B cell (primary cell): ENCODE results near the gene YEATS2. TPM values are rescaled to one million over a fixed set of nuclear protein-coding genes. Genes with fewer than 3 reads are reported as not detected.
A peak's percentile ranks its signal among the peaks of the same experiment; 100 is the strongest.

Source experiments
- ATAC-seq: fragments of 200-7000 bp; cut with Tn5 transposase; one replicate; pipeline ENCODE4 v1.10.0; 2021; ENCODE audit warnings: low read depth, mild to moderate bottlenecking, moderate number of reproducible peaks, moderate library complexity
- CTCF ChIA-PET: fragments of 350-600 bp; sonication (Branson Sonifier 250); formaldehyde crosslinking; loops from one replicate; lab custom pipeline; 2021; ENCODE audit warnings: antibody characterized with exemption, inconsistent platforms; lab: Charles Lee
- POLR2A ChIA-PET: fragments of 350-600 bp; sonication (Branson Sonifier 250); formaldehyde crosslinking; loops from one replicate; lab custom pipeline; 2021; ENCODE audit warnings: antibody characterized with exemption; lab: Charles Lee
- DNase-seq: peaks from one replicate; pipeline ENCODE4 v3.0.0; 2013
- H2AFZ ChIP-seq: 2 replicates; pipeline ENCODE4 v1.6.1; 2012; ENCODE audit warnings: mild to moderate bottlenecking, low read depth, low read length; ENCODE audit not compliant: insufficient read depth, poor library complexity, severe bottlenecking
- H3K27ac ChIP-seq, 2 donors: 1 replicate in 1 of 2; 2 replicates in 1 of 2; pipeline ENCODE4 v1.5.1; 2012 to 2013; ENCODE audit warnings: low read length in 2 of 2, mild to moderate bottlenecking in 2 of 2, moderate library complexity in 1 of 2
- H3K27me3 ChIP-seq, 4 experiments: fragments of 200-600 bp in 1 of 4; sonication (generic) in 1 of 4; replicated peaks in 1 of 4; 1 replicate in 2 of 4; 2 replicates in 2 of 4; pipeline versions ENCODE4 v1.6.1 to v1.7.0; 2013 to 2016; ENCODE audit warnings: low read length in 3 of 4, mild to moderate bottlenecking in 2 of 4, mixed read lengths in 1 of 4, moderate library complexity in 1 of 4; ENCODE audit not compliant: insufficient read depth in 4 of 4, control insufficient read depth in 3 of 4; ENCODE audit errors: control extremely low read depth in 1 of 4
- H3K36me3 ChIP-seq, 2 experiments: replicated peaks in 1 of 2; 1 replicate in 1 of 2; 2 replicates in 1 of 2; pipeline versions ENCODE4 v1.6.1 to v1.7.1; 2013; ENCODE audit warnings: low read length in 1 of 2; ENCODE audit not compliant: insufficient read depth in 2 of 2, control insufficient read depth in 1 of 2; ENCODE audit errors: control extremely low read depth in 1 of 2, extremely low read depth in 1 of 2
- H3K4me1 ChIP-seq, 2 donors: fragments of 200-600 bp in 1 of 2; sonication (generic) in 1 of 2; 1 replicate in 1 of 2; 2 replicates in 1 of 2; pipeline versions ENCODE4 v1.5.1 to v1.6.1; 2013 to 2017; ENCODE audit warnings: low read length in 2 of 2; ENCODE audit not compliant: control insufficient read depth in 2 of 2, insufficient read depth in 2 of 2
- H3K4me2 ChIP-seq: replicated peaks from 2 replicates; pipeline ENCODE3; 2012; ENCODE audit warnings: mild to moderate bottlenecking, low read depth, low read length; ENCODE audit not compliant: poor library complexity, severe bottlenecking
- H3K4me3 ChIP-seq, 5 experiments: fragments of 200-600 bp in 1 of 5; sonication (generic) in 1 of 5; 1 replicate in 3 of 5; 2 replicates in 2 of 5; pipeline versions ENCODE4 v1.5.1 to v1.7.0; 2011 to 2016; ENCODE audit warnings: low read length in 4 of 5, mild to moderate bottlenecking in 4 of 5, low read depth in 2 of 5, control low read depth in 1 of 5, moderate library complexity in 1 of 5; ENCODE audit not compliant: insufficient read depth in 1 of 5; ENCODE audit errors: control extremely low read depth in 1 of 5, extremely low read depth in 1 of 5
- H3K79me2 ChIP-seq: fragments of 200-600 bp; sonication (generic); one replicate; pipeline ENCODE4 v1.6.0; 2016; ENCODE audit warnings: low read length; ENCODE audit not compliant: control insufficient read depth, insufficient read depth
- H3K9ac ChIP-seq: fragments of 200-600 bp; sonication (generic); 2 replicates; pipeline ENCODE4 v1.6.1; 2017; ENCODE audit warnings: mild to moderate bottlenecking, low read length, moderate library complexity
- H3K9me3 ChIP-seq, 3 donors: one replicate each; pipeline versions ENCODE4 v1.6.1 to v1.7.1; 2013; ENCODE audit warnings: low read length in 2 of 3; ENCODE audit not compliant: control insufficient read depth in 2 of 3, insufficient read depth in 1 of 3; ENCODE audit errors: control extremely low read depth in 1 of 3
- H4K20me1 ChIP-seq: 2 replicates; pipeline ENCODE4 v1.6.0; 2012; ENCODE audit warnings: mild to moderate bottlenecking, low read length; ENCODE audit not compliant: insufficient read depth, control insufficient read depth, poor library complexity, severe bottlenecking
- H3K27ac Mint-ChIP-seq: one replicate; pipeline ENCODE4 v1.8.0; 2021; ENCODE audit warnings: mixed read lengths
- H3K27me3 Mint-ChIP-seq: one replicate; pipeline ENCODE4 v1.8.0; 2021; ENCODE audit warnings: mixed read lengths
- H3K4me1 Mint-ChIP-seq: one replicate; pipeline ENCODE4 v1.8.0; 2021; ENCODE audit warnings: mixed read lengths
- H3K4me3 Mint-ChIP-seq: one replicate; pipeline ENCODE4 v1.8.0; 2021; ENCODE audit warnings: mixed read lengths
- H3K9me3 Mint-ChIP-seq: one replicate; pipeline ENCODE4 v1.8.0; 2022; ENCODE audit warnings: mixed read lengths; ENCODE audit not compliant: insufficient read depth
- EZH2 ChIP-seq: IDR thresholded peaks from 2 replicates; pipeline ENCODE4 v1.6.1; 2012; ENCODE audit warnings: borderline replicate concordance, low read depth, mild to moderate bottlenecking, moderate library complexity, low read length; ENCODE audit not compliant: insufficient read depth, poor library complexity, severe bottlenecking
- WGBS: methylation state at CpG from one replicate; pipeline ENCODE4 v1.1.5; 2013; ENCODE audit warnings: missing lambda C conversion rate; ENCODE audit not compliant: insufficient coverage; 5-methylcytosine and 5-hydroxymethylcytosine counted together
- intact Hi-C: fragments of 100-400 bp; cut with micrococcal nuclease; formaldehyde crosslinking; loops from one replicate; pipeline ENCODE4 v1.10.0; 2022
- polyA plus RNA-seq: library from polyadenylated mRNA; depleted of rRNA; stranded (reverse); fragments of >200 nt; gene quantifications from 2 replicates; pipeline ENCODE4 v1.2.3, GENCODE V29; 2012
- total RNA-seq, 2 donors: library from RNA; stranded (reverse); fragments of 120-200 nt in 1 of 2; gene quantifications; 1 replicate in 1 of 2; 2 replicates in 1 of 2; pipeline versions ENCODE4 v1.2.3 to v1.2.4, GENCODE V29; 2013 to 2022
- TF ChIP-seq, protein P1 (sequence below): fragments of 200-600 bp; IDR thresholded peaks from one replicate; pipeline ENCODE4 v1.8.0; 2022; ENCODE audit warnings: antibody characterized with exemption, mild to moderate bottlenecking

YEATS2 gene
- total and polyA plus RNA-seq, 2 donors (not counting 1 experiment from before 2014, with no cell fraction given) = 21.8 to 26.7 TPM

DNA sequence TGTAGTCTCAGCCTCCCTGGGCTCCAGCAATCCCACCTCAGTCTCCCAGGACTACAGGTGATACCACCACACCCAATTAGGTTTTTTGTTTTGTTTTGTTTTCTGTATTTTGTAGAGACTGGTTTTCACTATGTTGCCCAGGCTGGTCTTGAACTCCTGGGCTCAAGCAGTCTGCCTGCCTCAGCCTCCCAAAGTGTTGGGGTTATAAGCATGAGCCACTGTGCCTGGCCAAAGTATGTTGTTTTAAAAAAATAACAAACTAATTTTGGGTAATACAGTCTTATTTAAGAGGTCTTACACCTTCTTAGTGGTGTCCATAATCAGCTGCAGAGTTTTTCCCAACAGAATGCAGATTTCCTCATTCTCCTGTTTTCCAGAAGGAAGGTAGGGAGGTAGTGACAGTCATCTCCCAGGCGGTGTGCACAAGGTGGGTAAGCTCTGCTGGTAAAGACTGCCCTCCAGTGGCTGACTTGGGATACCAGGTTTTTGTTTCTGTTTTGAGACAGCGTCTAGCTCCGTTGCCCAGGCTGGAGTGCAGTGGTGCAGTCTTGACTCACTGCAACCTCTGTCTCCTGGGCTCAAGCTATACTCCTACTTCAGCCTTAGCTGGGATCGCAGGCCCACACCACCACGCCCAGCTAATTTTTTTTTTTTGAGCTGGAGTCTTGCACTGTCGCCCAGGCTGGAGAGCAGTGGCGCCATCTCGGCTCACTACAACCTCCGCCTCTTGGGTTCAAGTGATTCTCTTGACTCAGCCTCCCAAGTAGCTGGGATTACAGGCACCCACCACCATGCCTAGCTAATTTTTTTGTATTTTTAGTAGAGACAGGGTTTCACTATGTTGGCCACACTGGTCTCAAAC, 69.4 kb downstream of the YEATS2 start:
- peaks cover 9% of the 10 kb centered on the region in 2 donors for H3K4me1 ChIP-seq
- no peak overlapping the region for H2AFZ ChIP-seq
- H3K4me3 Mint-ChIP-seq = no peak overlapping the region
- 72% methylated on average over 8 of the region's 9 CpGs for WGBS
- peaks cover 0 to 18% of the 10 kb centered on the region in 2 experiments for H3K36me3 ChIP-seq
- H3K27me3 Mint-ChIP-seq = no peaks in the 10 kb centered on the region
- no peak overlapping the region for H3K4me3 ChIP-seq
- DNase-seq = peak; percentile 78
- no peaks in the 10 kb centered on the region for H3K79me2 ChIP-seq
- H3K4me2 ChIP-seq = no peak overlapping the region
- ChIA-PET CTCF (interaction anchor here (0.6 to 4.5 kb wide), 41 partner anchors 9 to 644 kb away, joined by 3 to 75 read pairs (median 4); partner anchors contain the start of gene KLHL24), POLR2A (no interaction called here)
- no peak overlapping the region for H3K27ac Mint-ChIP-seq
- peaks cover 4% of the 10 kb centered on the region for H4K20me1 ChIP-seq
- H3K27ac ChIP-seq = no peak overlapping the region
- H3K4me1 Mint-ChIP-seq = peaks cover 11% of the 10 kb centered on the region
- intact Hi-C loops = loop anchor here (1.0 to 5.0 kb wide), 4 partner anchors 215 to 385 kb away; no protein-coding TSS in a partner anchor
- ATAC-seq = peak; percentile 79
- no peaks in the 10 kb centered on the region for H3K9me3 Mint-ChIP-seq
- TF ChIP-seq, protein P1, sequence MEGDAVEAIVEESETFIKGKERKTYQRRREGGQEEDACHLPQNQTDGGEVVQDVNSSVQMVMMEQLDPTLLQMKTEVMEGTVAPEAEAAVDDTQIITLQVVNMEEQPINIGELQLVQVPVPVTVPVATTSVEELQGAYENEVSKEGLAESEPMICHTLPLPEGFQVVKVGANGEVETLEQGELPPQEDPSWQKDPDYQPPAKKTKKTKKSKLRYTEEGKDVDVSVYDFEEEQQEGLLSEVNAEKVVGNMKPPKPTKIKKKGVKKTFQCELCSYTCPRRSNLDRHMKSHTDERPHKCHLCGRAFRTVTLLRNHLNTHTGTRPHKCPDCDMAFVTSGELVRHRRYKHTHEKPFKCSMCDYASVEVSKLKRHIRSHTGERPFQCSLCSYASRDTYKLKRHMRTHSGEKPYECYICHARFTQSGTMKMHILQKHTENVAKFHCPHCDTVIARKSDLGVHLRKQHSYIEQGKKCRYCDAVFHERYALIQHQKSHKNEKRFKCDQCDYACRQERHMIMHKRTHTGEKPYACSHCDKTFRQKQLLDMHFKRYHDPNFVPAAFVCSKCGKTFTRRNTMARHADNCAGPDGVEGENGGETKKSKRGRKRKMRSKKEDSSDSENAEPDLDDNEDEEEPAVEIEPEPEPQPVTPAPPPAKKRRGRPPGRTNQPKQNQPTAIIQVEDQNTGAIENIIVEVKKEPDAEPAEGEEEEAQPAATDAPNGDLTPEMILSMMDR = peak; percentile 83
- no peak for TF ChIP-seq EZH2
- no peak overlapping the region for H3K9ac ChIP-seq
- H3K9me3 ChIP-seq = no peaks in the 10 kb centered on the region
- H3K27me3 ChIP-seq = no peaks in the 10 kb centered on the region

DNA sequence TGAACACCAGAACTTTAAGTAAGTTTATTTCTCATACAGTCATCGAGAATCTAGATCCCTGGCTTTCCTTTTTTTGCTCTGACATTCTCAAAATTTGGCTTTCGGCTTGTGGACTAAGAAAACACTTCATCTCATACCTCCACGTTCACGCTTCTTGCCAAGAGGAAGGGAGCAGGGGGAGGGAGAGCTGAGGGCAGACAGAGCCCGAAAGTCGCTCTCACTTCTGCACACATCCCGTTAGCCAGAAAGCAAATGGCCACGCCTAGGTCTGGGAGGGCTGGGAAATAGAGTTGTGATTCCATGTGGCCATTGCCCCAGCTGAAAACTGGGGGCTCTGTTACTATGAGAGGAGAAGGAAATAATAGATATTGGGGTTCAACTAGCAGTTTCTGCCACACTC, 70.5 kb downstream of the YEATS2 start:
- Histone ChIP-seq H3K79me2 (no peaks in the 10 kb centered on the region), H3K9ac (no peak overlapping the region), H3K9me3 (no peaks in the 10 kb centered on the region), H3K4me1 (peaks cover 9% of the 10 kb centered on the region in 2 donors), H4K20me1 (peaks cover 4% of the 10 kb centered on the region), H3K4me3 (no peak overlapping the region), H3K27me3 (no peaks in the 10 kb centered on the region), H3K4me2 (no peak overlapping the region), H3K27ac (no peak overlapping the region), H3K36me3 (peaks cover 0 to 18% of the 10 kb centered on the region in 2 experiments), H2AFZ (no peak overlapping the region)
- intact Hi-C loops = loop anchor here (5.0 kb wide), 1 partner anchor 216 kb away; no protein-coding TSS in a partner anchor
- Mint-ChIP-seq H3K27me3 (no peaks in the 10 kb centered on the region), H3K4me1 (peaks cover 11% of the 10 kb centered on the region), H3K9me3 (no peaks in the 10 kb centered on the region), H3K4me3 (no peak overlapping the region), H3K27ac (no peak overlapping the region)
- ChIA-PET CTCF (interaction anchor here (0.7 to 4.5 kb wide), 2 partner anchors 13 to 299 kb away, joined by 3 to 75 read pairs; no protein-coding TSS in a partner anchor), POLR2A (no interaction called here)
- TF ChIP-seq, protein P1 = no peak
- WGBS = 100% methylated on average over 4 of the region's 8 CpGs
- DNase-seq = no peak
- ATAC-seq = no peak
